Mucosa of descending colon (tissue), 3 donors: Measurements from ENCODE around the gene BTBD16. TPM values are rescaled to one million over a fixed set of nuclear protein-coding genes. Genes with fewer than 3 reads are reported as not detected.

Experiments
- ATAC-seq: fragments of 200-7000 bp; cut with Tn5 transposase; one replicate; pipeline ENCODE4 v1.9.1; 2020; ENCODE audit warnings: mild to moderate bottlenecking, moderate library complexity
- DNase-seq, 3 donors: peaks; one replicate each; pipeline ENCODE4 v3.0.0-alpha.2; 2020
- H3K36me3 ChIP-seq: fragments of 200-600 bp; one replicate; pipeline ENCODE4 v1.8.0; 2021; ENCODE audit warnings: low read depth, mild to moderate bottlenecking
- H3K4me1 ChIP-seq: fragments of 200-600 bp; one replicate; pipeline ENCODE4 v1.8.0; 2021; ENCODE audit warnings: low read depth, mild to moderate bottlenecking
- H3K4me3 ChIP-seq: fragments of 200-600 bp; one replicate; pipeline ENCODE4 v1.8.0; 2021; ENCODE audit warnings: mild to moderate bottlenecking
- H3K9me3 ChIP-seq: fragments of 200-600 bp; one replicate; pipeline ENCODE4 v1.8.0; 2021; ENCODE audit warnings: mild to moderate bottlenecking
- CTCF ChIP-seq: fragments of 200-600 bp; IDR thresholded peaks from one replicate; pipeline ENCODE4 v1.8.0; 2022; ENCODE audit warnings: antibody characterized with exemption, mild to moderate bottlenecking
- intact Hi-C, 2 donors: fragments of 100-400 bp; cut with DNase I in 1 of 2; cut with micrococcal nuclease in 1 of 2; formaldehyde crosslinking; loops; one replicate each; pipeline versions ENCODE4 v1.11.0 to v1.11.1; 2022; cut with DNase I, micrococcal nuclease
- total RNA-seq, 3 donors: library from RNA; stranded (reverse); fragmentation: NEBNext Ultra II Directional in 2 of 3; extraction: Animal tissue kit (Norgen Biotek cat#: 25700) in 2 of 3; gene quantifications; one replicate each; pipeline versions ENCODE4 v1.2.1 to v1.2.4, GENCODE V29; 2021 to 2023
- donor health status: DM: no; HTN: no; CAD: no; lungs with moderate emphysema.
- donor health status: DM: no; HTN: no; CAD: no.
- donor health status: DM: no; HTN: yes; CAD: no.

BTBD16 gene
- total RNA-seq, 3 donors from 2014 or later = 0.16 to 0.60 (median 0.26) TPM

- H3K4me1 ChIP-seq = no peaks in the 10 kb centered on the region
- no peaks in the 10 kb centered on the region for H3K9me3 ChIP-seq
- no peak for TF ChIP-seq CTCF
- intact Hi-C loops = no loop called here
- no peaks in the 10 kb centered on the region for H3K36me3 ChIP-seq
- DNase-seq (no peak), ATAC-seq (no peak)
- no peak overlapping the region for H3K4me3 ChIP-seq
These were observed 26.8 kb upstream of the BTBD16 start for GRCh38 chr10:122244001-122244975.

- DNase-seq = no peak
- Histone ChIP-seq H3K4me3 (no peak overlapping the region), H3K9me3 (no peaks in the 10 kb centered on the region), H3K4me1 (no peaks in the 10 kb centered on the region), H3K36me3 (no peaks in the 10 kb centered on the region)
- intact Hi-C loops = no loop called here
- TF ChIP-seq CTCF = no peak
- ATAC-seq = no peak
These were observed 26.0 kb upstream of the BTBD16 start for GRCh38 chr10:122245136-122245535.

- TF ChIP-seq CTCF = no peak
- ATAC-seq (no peak), DNase-seq (no peak)
- no peak overlapping the region for H3K4me3 ChIP-seq
- no peaks in the 10 kb centered on the region for H3K4me1 ChIP-seq
- no peaks in the 10 kb centered on the region for H3K9me3 ChIP-seq
- no peaks in the 10 kb centered on the region for H3K36me3 ChIP-seq
- intact Hi-C loops = no loop called here
These were observed 25.2 kb upstream of the BTBD16 start for GRCh38 chr10:122245897-122246296.

- Histone ChIP-seq H3K36me3 (no peaks in the 10 kb centered on the region), H3K4me3 (no peak overlapping the region), H3K4me1 (no peaks in the 10 kb centered on the region), H3K9me3 (no peaks in the 10 kb centered on the region)
- TF ChIP-seq CTCF = no peak
- ATAC-seq (no peak), DNase-seq (no peak)
- intact Hi-C loops = no loop called here
These were observed 24.1 kb upstream of the BTBD16 start for GRCh38 chr10:122246830-122247520.

- TF ChIP-seq CTCF = no peak
- ATAC-seq (no peak), DNase-seq (no peak)
- H3K4me1 ChIP-seq = no peaks in the 10 kb centered on the region
- no peak overlapping the region for H3K4me3 ChIP-seq
- no peaks in the 10 kb centered on the region for H3K9me3 ChIP-seq
- no peaks in the 10 kb centered on the region for H3K36me3 ChIP-seq
- intact Hi-C loops = no loop called here
These were observed 22.5 kb upstream of the BTBD16 start for GRCh38 chr10:122248356-122249302.
